ENCODE data around the gene RRP1. TPM values are rescaled to one million over a fixed set of nuclear protein-coding genes. Genes with fewer than 3 reads are reported as not detected.

RRP1 gene
- total and polyA plus RNA-seq, 9 of the 15 experiments (the other 6 are each of a cell fraction or from before 2014, with no cell fraction given) = 0.89 to 105 (median 51.6) TPM

- no peak for TF ChIP-seq ZNF445 (CRISPR knock-in tag; IDR thresholded peaks at IDR 0.05; ENCODE audit: low read depth)
- TF ChIP-seq MAFK (IDR thresholded peaks at IDR 0.05; ENCODE audit: low read length) = no peak
- TF ChIP-seq NFIX (CRISPR knock-in tag; IDR thresholded peaks at IDR 0.05; ENCODE audit: low read depth) = no peak
- TF ChIP-seq, protein P1, sequence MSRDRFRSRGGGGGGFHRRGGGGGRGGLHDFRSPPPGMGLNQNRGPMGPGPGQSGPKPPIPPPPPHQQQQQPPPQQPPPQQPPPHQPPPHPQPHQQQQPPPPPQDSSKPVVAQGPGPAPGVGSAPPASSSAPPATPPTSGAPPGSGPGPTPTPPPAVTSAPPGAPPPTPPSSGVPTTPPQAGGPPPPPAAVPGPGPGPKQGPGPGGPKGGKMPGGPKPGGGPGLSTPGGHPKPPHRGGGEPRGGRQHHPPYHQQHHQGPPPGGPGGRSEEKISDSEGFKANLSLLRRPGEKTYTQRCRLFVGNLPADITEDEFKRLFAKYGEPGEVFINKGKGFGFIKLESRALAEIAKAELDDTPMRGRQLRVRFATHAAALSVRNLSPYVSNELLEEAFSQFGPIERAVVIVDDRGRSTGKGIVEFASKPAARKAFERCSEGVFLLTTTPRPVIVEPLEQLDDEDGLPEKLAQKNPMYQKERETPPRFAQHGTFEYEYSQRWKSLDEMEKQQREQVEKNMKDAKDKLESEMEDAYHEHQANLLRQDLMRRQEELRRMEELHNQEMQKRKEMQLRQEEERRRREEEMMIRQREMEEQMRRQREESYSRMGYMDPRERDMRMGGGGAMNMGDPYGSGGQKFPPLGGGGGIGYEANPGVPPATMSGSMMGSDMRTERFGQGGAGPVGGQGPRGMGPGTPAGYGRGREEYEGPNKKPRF (IDR thresholded peaks at IDR 0.05; ENCODE audit: low read depth, low read length) = no peak
- TF ChIP-seq, protein P2, sequence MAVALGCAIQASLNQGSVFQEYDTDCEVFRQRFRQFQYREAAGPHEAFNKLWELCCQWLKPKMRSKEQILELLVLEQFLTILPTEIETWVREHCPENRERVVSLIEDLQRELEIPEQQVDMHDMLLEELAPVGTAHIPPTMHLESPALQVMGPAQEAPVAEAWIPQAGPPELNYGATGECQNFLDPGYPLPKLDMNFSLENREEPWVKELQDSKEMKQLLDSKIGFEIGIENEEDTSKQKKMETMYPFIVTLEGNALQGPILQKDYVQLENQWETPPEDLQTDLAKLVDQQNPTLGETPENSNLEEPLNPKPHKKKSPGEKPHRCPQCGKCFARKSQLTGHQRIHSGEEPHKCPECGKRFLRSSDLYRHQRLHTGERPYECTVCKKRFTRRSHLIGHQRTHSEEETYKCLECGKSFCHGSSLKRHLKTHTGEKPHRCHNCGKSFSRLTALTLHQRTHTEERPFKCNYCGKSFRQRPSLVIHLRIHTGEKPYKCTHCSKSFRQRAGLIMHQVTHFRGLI (CRISPR knock-in tag; IDR thresholded peaks at IDR 0.05) = no peak
- TF ChIP-seq CHD4 (IDR thresholded peaks at IDR 0.05; ENCODE audit: insufficient read depth, insufficient replicate concordance, low read depth, low read length, poor library complexity, severe bottlenecking) = no peak
- TF ChIP-seq ELK1 (CRISPR knock-in tag; IDR thresholded peaks at IDR 0.05) = no peak
- TF ChIP-seq SETDB1 (IDR thresholded peaks at IDR 0.05; ENCODE audit: low read length) = no peak
- TF ChIP-seq, protein P3, sequence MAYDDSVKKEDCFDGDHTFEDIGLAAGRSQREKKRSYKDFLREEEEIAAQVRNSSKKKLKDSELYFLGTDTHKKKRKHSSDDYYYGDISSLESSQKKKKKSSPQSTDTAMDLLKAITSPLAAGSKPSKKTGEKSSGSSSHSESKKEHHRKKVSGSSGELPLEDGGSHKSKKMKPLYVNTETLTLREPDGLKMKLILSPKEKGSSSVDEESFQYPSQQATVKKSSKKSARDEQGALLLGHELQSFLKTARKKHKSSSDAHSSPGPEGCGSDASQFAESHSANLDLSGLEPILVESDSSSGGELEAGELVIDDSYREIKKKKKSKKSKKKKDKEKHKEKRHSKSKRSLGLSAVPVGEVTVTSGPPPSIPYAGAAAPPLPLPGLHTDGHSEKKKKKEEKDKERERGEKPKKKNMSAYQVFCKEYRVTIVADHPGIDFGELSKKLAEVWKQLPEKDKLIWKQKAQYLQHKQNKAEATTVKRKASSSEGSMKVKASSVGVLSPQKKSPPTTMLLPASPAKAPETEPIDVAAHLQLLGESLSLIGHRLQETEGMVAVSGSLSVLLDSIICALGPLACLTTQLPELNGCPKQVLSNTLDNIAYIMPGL (CRISPR knock-in tag; IDR thresholded peaks at IDR 0.05) = no peak
- TF ChIP-seq JUN (IDR thresholded peaks at IDR 0.05; ENCODE audit: borderline replicate concordance, low read depth, low read length) = no peak
- TF ChIP-seq JUN (CRISPR knock-in tag; IDR thresholded peaks at IDR 0.05; ENCODE audit: borderline replicate concordance) = 0 out of 2 replicates have a peak, but pooled peaks have one; percentile 41
- no peak for TF ChIP-seq CBX1 (IDR thresholded peaks at IDR 0.05; ENCODE audit: low read depth)
- peak; percentile 63; the same call in 1 of the 2 replicates for TF ChIP-seq TAL1 (IDR thresholded peaks at IDR 0.05)
- peak; percentile 70 for TF ChIP-seq ARID1B (IDR thresholded peaks at IDR 0.05)
- no peak for TF ChIP-seq NBN (IDR thresholded peaks at IDR 0.05; ENCODE audit: low read depth)
- no peak for TF ChIP-seq TARDBP (IDR thresholded peaks at IDR 0.05)
- TF ChIP-seq HES1 (IDR thresholded peaks at IDR 0.05; ENCODE audit: low read depth) = no peak
- TF ChIP-seq ZNF668 (CRISPR knock-in tag; IDR thresholded peaks at IDR 0.05) = no peak
- peak; percentile 8 for TF ChIP-seq CEBPG (CRISPR knock-in tag; IDR thresholded peaks at IDR 0.05)
- TF ChIP-seq CEBPG (tag; conservative IDR thresholded peaks at IDR 0.05 in 1 of 2, IDR thresholded peaks at IDR 0.05 in 1 of 2) = no peak
- no peak for TF ChIP-seq TEAD2 (tag; IDR thresholded peaks at IDR 0.05)
- TF ChIP-seq SIRT6 (IDR thresholded peaks at IDR 0.05; ENCODE audit: low read depth, low read length) = no peak
Measured at GRCh38 chr21:43745772-43746517, 43.4 kb upstream of the RRP1 start (continued).

All from K562 (cell line).